Epithelial cell of esophagus (primary cell): Measurements from ENCODE around the gene SLC22A3.

Experiments
- DNase-seq: peaks from one replicate; pipeline ENCODE4 v3.0.0; 2010; ENCODE audit warnings: low read depth
- H3K4me3 ChIP-seq: 2 replicates; pipeline ENCODE4 v1.5.1; 2011; ENCODE audit warnings: mild to moderate bottlenecking, low read length, control low read depth
- CTCF ChIP-seq: IDR thresholded peaks from 2 replicates; pipeline ENCODE4 v1.5.1; 2011; ENCODE audit warnings: low read depth, mild to moderate bottlenecking, low read length, control low read depth, inconsistent platforms; ENCODE audit not compliant: insufficient read depth; ENCODE audit errors: missing control alignments

Gene SLC22A3

GRCh38 chr6:160309718-160310117, 38.5 kb upstream of the SLC22A3 start:
- DNase-seq, result no peak
- no peak for TF ChIP-seq CTCF
- no peak overlapping the region for H3K4me3 ChIP-seq

GRCh38 chr6:160312900-160313299, 35.3 kb upstream of the SLC22A3 start:
- TF ChIP-seq CTCF, result no peak
- DNase-seq, result no peak
- no peak overlapping the region for H3K4me3 ChIP-seq

- TF ChIP-seq CTCF, result no peak
- peak; percentile 32 for DNase-seq
- no peak overlapping the region for H3K4me3 ChIP-seq
Observed at GRCh38 chr6:160315310-160315709, 32.9 kb upstream of the SLC22A3 start.

GRCh38 chr6:160316261-160316660, 31.9 kb upstream of the SLC22A3 start:
- TF ChIP-seq CTCF, result no peak
- no peak for DNase-seq
- no peak overlapping the region for H3K4me3 ChIP-seq

- DNase-seq, result no peak
- no peak for TF ChIP-seq CTCF
- H3K4me3 ChIP-seq, result no peak overlapping the region
Observed at GRCh38 chr6:160319246-160319645, 28.9 kb upstream of the SLC22A3 start.

- DNase-seq, result no peak
- no peak for TF ChIP-seq CTCF
- no peak overlapping the region for H3K4me3 ChIP-seq
Observed at GRCh38 chr6:160321729-160322505, 26.3 kb upstream of the SLC22A3 start.

- DNase-seq, result no peak
- no peak for TF ChIP-seq CTCF
- no peak overlapping the region for H3K4me3 ChIP-seq
Observed at GRCh38 chr6:160327981-160328380, 20.2 kb upstream of the SLC22A3 start.
